ENCODE data around the gene MUC12. TPM values are rescaled to one million over a fixed set of nuclear protein-coding genes. Genes with fewer than 3 reads are reported as not detected.

The MUC12 gene
- total and polyA plus RNA-seq, 2 of the 13 experiments (the other 11 are each of a cell fraction or from before 2014, with no cell fraction given), result not detected

- Histone ChIP-seq H3K36me3 (replicated peaks in 1 of 2; ENCODE audit: control insufficient read depth in 1 of 2, insufficient read depth in 2 of 2, low read length in 2 of 2) (no peaks in the 10 kb centered on the region), H3K27me3 (ENCODE audit: control insufficient read depth in 1 of 2, insufficient read depth in 2 of 2, low read length in 2 of 2) (peaks cover 12 to 47% of the 10 kb centered on the region in 2 experiments), H3K4me3 (replicated peaks in 1 of 3; ENCODE audit: insufficient read depth in 1 of 3, low read depth in 2 of 3, low read length in 3 of 3) (no peak overlapping the region), H3K9me3 (ENCODE audit: low read length) (peaks cover 5% of the 10 kb centered on the region; the same call in 1 of the 2 replicates), H3K79me2 (ENCODE audit: insufficient read depth, low read length) (no peaks in the 10 kb centered on the region), H3K27ac (ENCODE audit: extremely low read length, insufficient read depth, low read length) (no peak overlapping the region), H4K20me1 (ENCODE audit: insufficient read depth, low read length) (no peaks in the 10 kb centered on the region), H3K4me1 (ENCODE audit: insufficient read depth, low read length) (0 out of 2 replicates have a peak, but pooled peaks cover 5% of the 10 kb centered on the region), H2AFZ (ENCODE audit: low read length) (no peak overlapping the region), H3K4me2 (ENCODE audit: low read depth, low read length) (no peak overlapping the region), H3K9ac (ENCODE audit: insufficient read depth, low read depth, low read length) (no peak overlapping the region)
- ATAC-seq, result no peak
- 17% methylated on average over 14 of the region's 14 CpGs for WGBS (ENCODE audit: low lambda C conversion rate)
- DNase-seq (ENCODE audit: low spot score), result no peak
- in situ Hi-C loops (cut with HindIII; ENCODE audit: extremely low pct_ligation_motif_present, low pct_unique_long_range_greater_than_20kb) (no loop called here), intact Hi-C loops (cut with micrococcal nuclease; ENCODE audit: unreplicated experiment) (no loop called here)
- no peak for FAIRE-seq
- ChIA-PET CTCF (ENCODE audit: low intra/inter-chr PET ratio, low total read pairs) (no interaction called here), POLR2A (no interaction called here)
- no TSS peak for BruUV-seq (replicated peaks)
- TF ChIP-seq ZNF138 (CRISPR knock-in tag; IDR thresholded peaks at IDR 0.05; ENCODE audit: low read depth), result no peak
These were observed 2.0 kb downstream of the MUC12 start for GRCh38 chr7:100971111-100972001.

GRCh38 chr7:100972002-100972347 lies 2.6 kb downstream of the MUC12 start:
- no peak overlapping the region for H3K9ac ChIP-seq (ENCODE audit: insufficient read depth, low read depth, low read length)
- 18% methylated on average over 7 of the region's 7 CpGs for WGBS (ENCODE audit: low lambda C conversion rate)
- H2AFZ ChIP-seq (ENCODE audit: low read length), result no peak overlapping the region
- H3K9me3 ChIP-seq (ENCODE audit: low read length), result peaks cover 5% of the 10 kb centered on the region; the same call in 1 of the 2 replicates
- no peak for DNase-seq (ENCODE audit: low spot score)
- H3K79me2 ChIP-seq (ENCODE audit: insufficient read depth, low read length), result no peaks in the 10 kb centered on the region
- H3K27me3 ChIP-seq (ENCODE audit: control insufficient read depth in 1 of 2, insufficient read depth in 2 of 2, low read length in 2 of 2), result peaks cover 9 to 42% of the 10 kb centered on the region in 2 experiments
- BruUV-seq (replicated peaks), result no TSS peak
- no peaks in the 10 kb centered on the region for H3K4me1 ChIP-seq (ENCODE audit: insufficient read depth, low read length)
- POLR2A ChIA-PET, result no interaction called here
- no peak for FAIRE-seq
- H4K20me1 ChIP-seq (ENCODE audit: insufficient read depth, low read length), result no peaks in the 10 kb centered on the region
- in situ Hi-C loops (cut with HindIII; ENCODE audit: extremely low pct_ligation_motif_present, low pct_unique_long_range_greater_than_20kb), result no loop called here
- TF ChIP-seq ZNF34 (CRISPR knock-in tag; IDR thresholded peaks at IDR 0.05; ENCODE audit: borderline replicate concordance) (no peak), U2AF2 (IDR thresholded peaks at IDR 0.05; ENCODE audit: low read depth, low read length) (no peak), SMAD9 (CRISPR knock-in tag; IDR thresholded peaks at IDR 0.05) (no peak), ZNF451 (CRISPR knock-in tag; IDR thresholded peaks at IDR 0.05) (no peak), NRL (CRISPR knock-in tag; IDR thresholded peaks at IDR 0.05; ENCODE audit: borderline replicate concordance) (no peak), ZNF672 (CRISPR knock-in tag; IDR thresholded peaks at IDR 0.05) (no peak), FOXJ3 (CRISPR knock-in tag; IDR thresholded peaks at IDR 0.05; ENCODE audit: borderline replicate concordance) (no peak), SRSF1 (optimal IDR thresholded peaks at IDR 0.05; ENCODE audit: low read depth, low read length) (no peak), ZNF761 (CRISPR knock-in tag; conservative IDR thresholded peaks at IDR 0.05) (no peak), ZNF180 (CRISPR knock-in tag; IDR thresholded peaks at IDR 0.05; ENCODE audit: borderline replicate concordance, low read depth) (no peak), ARNT (IDR thresholded peaks at IDR 0.05) (no peak)
- no peak overlapping the region for H3K27ac ChIP-seq (ENCODE audit: extremely low read length, insufficient read depth, low read length)
- ATAC-seq, result no peak
- CTCF ChIA-PET (ENCODE audit: low intra/inter-chr PET ratio, low total read pairs), result no interaction called here
- intact Hi-C loops (cut with micrococcal nuclease; ENCODE audit: unreplicated experiment), result no loop called here
- H3K4me2 ChIP-seq (ENCODE audit: low read depth, low read length), result no peak overlapping the region
- no peak overlapping the region for H3K4me3 ChIP-seq (replicated peaks in 1 of 3; ENCODE audit: insufficient read depth in 1 of 3, low read depth in 2 of 3, low read length in 3 of 3)
- no peaks in the 10 kb centered on the region for H3K36me3 ChIP-seq (replicated peaks in 1 of 2; ENCODE audit: control insufficient read depth in 1 of 2, insufficient read depth in 2 of 2, low read length in 2 of 2)

Measured in HepG2 (cell line).